Body of pancreas (tissue), 4 donors: ENCODE results near the gene PTPA. TPM values are rescaled to one million over a fixed set of nuclear protein-coding genes. Genes with fewer than 3 reads are reported as not detected.

Experiments
- ATAC-seq: fragments of 150-250 bp; one replicate; pipeline ENCODE4 v1.9.1; 2016
- DNase-seq, 4 donors: peaks; one replicate each; pipeline ENCODE4 v3.0.0-alpha.2; 2019
- H3K27ac ChIP-seq, 4 donors: fragments of 200-600 bp; sonication (generic); 1 replicate in 3 of 4; 2 replicates in 1 of 4; pipeline versions ENCODE4 v1.5.1 to v1.6.1; 2016 to 2019; ENCODE audit warnings: mild to moderate bottlenecking in 1 of 4, mixed read lengths in 1 of 4, moderate library complexity in 1 of 4
- H3K27me3 ChIP-seq, 2 donors: fragments of 200-600 bp; sonication (generic); one replicate each; pipeline ENCODE4 v1.6.0; 2016; ENCODE audit warnings: mild to moderate bottlenecking in 1 of 2
- H3K36me3 ChIP-seq, 2 donors: fragments of 200-600 bp; sonication (generic); replicated peaks in 1 of 2; 2 replicates each; pipeline ENCODE4 v1.5.1; 2016; ENCODE audit warnings: low read depth in 2 of 2; ENCODE audit not compliant: insufficient read depth in 1 of 2
- H3K4me1 ChIP-seq: fragments of 200-600 bp; sonication (generic); one replicate; pipeline ENCODE4 v1.6.0; 2016
- H3K4me3 ChIP-seq, 2 donors: fragments of 200-600 bp; sonication (generic); 1 replicate in 1 of 2; 2 replicates in 1 of 2; pipeline ENCODE4 v1.5.1; 2016 to 2019
- H3K9me3 ChIP-seq, 3 donors: fragments of 200-600 bp; sonication (generic); 1 replicate in 2 of 3; 2 replicates in 1 of 3; pipeline ENCODE4 v1.5.1; 2016
- CTCF ChIP-seq, 7 experiments: fragments of 450-650 bp in 4 of 7; fragments of 200-600 bp in 3 of 7; sonication (generic) in 3 of 7; IDR thresholded peaks; one replicate each; pipeline ENCODE4 v1.5.1; 2016 to 2019; ENCODE audit warnings: antibody characterized with exemption in 7 of 7
- POLR2A ChIP-seq, 3 donors: fragments of 450-650 bp; IDR thresholded peaks; one replicate each; pipeline ENCODE4 v1.6.1; 2016; ENCODE audit warnings: antibody characterized with exemption in 3 of 3, mild to moderate bottlenecking in 2 of 3
- WGBS, 2 donors: methylation state at CpG; one replicate each; pipeline ENCODE4 v1.1.5; 2017; 5-methylcytosine and 5-hydroxymethylcytosine counted together
- intact Hi-C: fragments of 100-400 bp; cut with DNase I; formaldehyde crosslinking; loops from one replicate; pipeline ENCODE4 v1.15.1; 2023
- total RNA-seq, 2 donors: library from RNA; depleted of rRNA; stranded (reverse); fragments of >200 nt; gene quantifications; one replicate each; pipeline ENCODE4 v1.1.0, GENCODE V29; 2016

The PTPA gene
- total RNA-seq, 2 donors from 2014 or later = 32.7 to 52.1 TPM

GRCh38 chr9:129137292-129138143, 26.3 kb downstream of the PTPA start:
- H3K4me3 ChIP-seq = no peak overlapping the region
- no peaks in the 10 kb centered on the region for H3K27me3 ChIP-seq
- peaks cover 44% of the 10 kb centered on the region for H3K4me1 ChIP-seq
- WGBS, 2 donors = 86 to 91% methylated on average over 16 to 19 of the region's 19 CpGs
- TF ChIP-seq POLR2A (IDR thresholded peaks at IDR 0.05) = no peak
- TF ChIP-seq CTCF (IDR thresholded peaks at IDR 0.05) = no peak
- ATAC-seq (no peak), DNase-seq (no peak)
- no peaks in the 10 kb centered on the region for H3K9me3 ChIP-seq
- peaks cover 0 to 3% of the 10 kb centered on the region in 2 donors for H3K36me3 ChIP-seq
- intact Hi-C loops = loop anchor here (10.0 kb wide), 1 partner anchor 647 kb away; no protein-coding TSS in a partner anchor
- H3K27ac ChIP-seq = peak overlapping the region; percentile 26 to 100 (median 98)

GRCh38 chr9:129138144-129138462, 26.9 kb downstream of the PTPA start:
- ATAC-seq = no peak
- H3K4me1 ChIP-seq = peaks cover 50% of the 10 kb centered on the region
- H3K27me3 ChIP-seq = no peaks in the 10 kb centered on the region
- H3K4me3 ChIP-seq = no peak overlapping the region
- peaks cover 0 to 3% of the 10 kb centered on the region in 2 donors for H3K36me3 ChIP-seq
- intact Hi-C loops = loop anchor here (10.0 kb wide), 1 partner anchor 647 kb away; no protein-coding TSS in a partner anchor
- 90 to 100% methylated on average over 5 to 8 of the region's 9 CpGs for WGBS, 2 donors
- H3K27ac ChIP-seq = peak overlapping the region; percentile 75 to 100 (median 98)
- TF ChIP-seq CTCF (IDR thresholded peaks at IDR 0.05) (no peak), POLR2A (IDR thresholded peaks at IDR 0.05) (no peak)
- no peaks in the 10 kb centered on the region for H3K9me3 ChIP-seq
- no peak for DNase-seq

- peaks cover 0 to 3% of the 10 kb centered on the region in 2 donors for H3K36me3 ChIP-seq
- peak; percentile 44 to 76 (median 61) for DNase-seq
- WGBS, 2 donors = 17 to 29% methylated on average over 8 to 21 of the region's 21 CpGs
- H3K27ac ChIP-seq = peak overlapping the region; percentile 75 to 100 (median 98)
- H3K4me1 ChIP-seq = peaks cover 56% of the 10 kb centered on the region
- peak; percentile 10 for ATAC-seq
- TF ChIP-seq POLR2A (IDR thresholded peaks at IDR 0.05) = peak in 1 of 3 donors; percentile 30
- no peak for TF ChIP-seq CTCF (IDR thresholded peaks at IDR 0.05)
- intact Hi-C loops = loop anchor here (10.0 kb wide), 1 partner anchor 646 kb away; no protein-coding TSS in a partner anchor
- no peaks in the 10 kb centered on the region for H3K27me3 ChIP-seq
- no peak overlapping the region for H3K4me3 ChIP-seq
- H3K9me3 ChIP-seq = no peaks in the 10 kb centered on the region
Observed at GRCh38 chr9:129138476-129139232, 27.4 kb downstream of the PTPA start.

GRCh38 chr9:129139233-129139992, 28.2 kb downstream of the PTPA start:
- TF ChIP-seq CTCF (IDR thresholded peaks at IDR 0.05) (peak; percentile 86 to 98 (median 96)), POLR2A (IDR thresholded peaks at IDR 0.05) (no peak)
- DNase-seq (peak; percentile 81 to 88 (median 84)), ATAC-seq (peak; percentile 69)
- peak overlapping the region; percentile 97 to 100 (median 100) for H3K27ac ChIP-seq
- peaks cover 61% of the 10 kb centered on the region for H3K4me1 ChIP-seq
- H3K27me3 ChIP-seq = no peaks in the 10 kb centered on the region
- intact Hi-C loops = loop anchor here (10.0 kb wide), 1 partner anchor 645 kb away; no protein-coding TSS in a partner anchor
- 0 to 10% methylated on average over 8 to 13 of the region's 13 CpGs for WGBS, 2 donors
- no peak overlapping the region for H3K4me3 ChIP-seq
- H3K36me3 ChIP-seq = peaks cover 0 to 3% of the 10 kb centered on the region in 2 donors
- H3K9me3 ChIP-seq = no peaks in the 10 kb centered on the region
